GM20431 (cell line): ENCODE data around the gene CCL17.

ENCODE experiments used
- in situ Hi-C: fragments of 300-500 bp; cut with MseI, MboI; formaldehyde crosslinking; loops from one replicate; pipeline ENCODE4 v1.15.0; 2020; ENCODE audit warnings: low sequenced_read_pairs; ENCODE audit not compliant: unreplicated experiment

The CCL17 gene

GRCh38 chr16:57376313-57376818 is 28.2 kb upstream of the CCL17 start:
- in situ Hi-C loops = no loop called here

GRCh38 chr16:57377080-57377841 is 27.3 kb upstream of the CCL17 start:
- in situ Hi-C loops = no loop called here

- in situ Hi-C loops = no loop called here
These were observed 25.0 kb upstream of the CCL17 start for GRCh38 chr16:57379579-57379978.

GRCh38 chr16:57380671-57381462 is 23.7 kb upstream of the CCL17 start:
- in situ Hi-C loops = no loop called here

- in situ Hi-C loops = no loop called here
These were observed 22.6 kb upstream of the CCL17 start for GRCh38 chr16:57381791-57382534.

GRCh38 chr16:57382535-57383275 is 21.9 kb upstream of the CCL17 start:
- in situ Hi-C loops = no loop called here

- in situ Hi-C loops = no loop called here
These were observed 21.0 kb upstream of the CCL17 start for GRCh38 chr16:57383276-57384247.

- in situ Hi-C loops = no loop called here
These were observed 20.1 kb upstream of the CCL17 start for GRCh38 chr16:57384248-57385070.

- in situ Hi-C loops = no loop called here
These were observed 19.5 kb upstream of the CCL17 start for GRCh38 chr16:57385083-57385482.

- in situ Hi-C loops = no loop called here
These were observed 18.1 kb upstream of the CCL17 start for GRCh38 chr16:57386381-57386951.

- in situ Hi-C loops = no loop called here
These were observed 16.8 kb upstream of the CCL17 start for GRCh38 chr16:57387598-57388354.

- in situ Hi-C loops = no loop called here
These were observed 16.0 kb upstream of the CCL17 start for GRCh38 chr16:57388359-57389086.

- in situ Hi-C loops = no loop called here
These were observed 15.5 kb upstream of the CCL17 start for GRCh38 chr16:57389087-57389468.

GRCh38 chr16:57390636-57391295 is 13.8 kb upstream of the CCL17 start:
- in situ Hi-C loops = no loop called here

GRCh38 chr16:57391300-57391699 is 13.3 kb upstream of the CCL17 start:
- in situ Hi-C loops = no loop called here

- in situ Hi-C loops = no loop called here
These were observed 12.9 kb upstream of the CCL17 start for GRCh38 chr16:57391708-57392107.
